Measurements from ENCODE around the gene KCNQ1OT1.

DNA sequence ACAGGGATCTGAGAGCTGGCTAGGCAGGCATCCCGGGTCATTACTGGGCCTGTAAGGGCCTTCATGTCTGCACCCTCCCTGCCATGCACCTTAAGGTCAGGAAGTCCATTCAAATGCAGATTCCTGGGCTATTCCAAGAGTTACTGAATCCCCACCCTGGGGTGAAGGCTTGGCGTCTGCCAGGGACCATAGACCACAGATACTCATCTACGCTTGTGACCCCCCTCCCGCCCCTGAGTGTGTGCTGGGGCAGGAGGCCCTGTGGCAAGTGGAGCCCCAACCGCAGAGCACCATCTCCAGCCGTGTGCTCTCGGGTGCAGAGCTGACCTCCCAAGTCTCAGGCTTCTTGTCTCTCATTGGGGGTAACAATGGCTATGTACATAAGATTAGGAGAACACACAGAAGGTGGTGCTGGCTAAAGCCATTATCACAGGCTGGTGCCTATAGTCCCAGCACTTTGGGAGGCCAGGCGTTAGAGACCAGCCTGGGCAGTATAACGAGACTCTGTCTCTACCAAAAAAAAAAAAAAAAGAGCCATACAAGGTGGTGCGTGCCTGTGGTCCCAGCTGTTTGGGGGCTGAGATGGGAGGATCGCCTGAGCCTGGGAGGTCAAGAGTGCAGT is 19.1 kb upstream of the KCNQ1OT1 start:
- TF ChIP-seq, protein P1, sequence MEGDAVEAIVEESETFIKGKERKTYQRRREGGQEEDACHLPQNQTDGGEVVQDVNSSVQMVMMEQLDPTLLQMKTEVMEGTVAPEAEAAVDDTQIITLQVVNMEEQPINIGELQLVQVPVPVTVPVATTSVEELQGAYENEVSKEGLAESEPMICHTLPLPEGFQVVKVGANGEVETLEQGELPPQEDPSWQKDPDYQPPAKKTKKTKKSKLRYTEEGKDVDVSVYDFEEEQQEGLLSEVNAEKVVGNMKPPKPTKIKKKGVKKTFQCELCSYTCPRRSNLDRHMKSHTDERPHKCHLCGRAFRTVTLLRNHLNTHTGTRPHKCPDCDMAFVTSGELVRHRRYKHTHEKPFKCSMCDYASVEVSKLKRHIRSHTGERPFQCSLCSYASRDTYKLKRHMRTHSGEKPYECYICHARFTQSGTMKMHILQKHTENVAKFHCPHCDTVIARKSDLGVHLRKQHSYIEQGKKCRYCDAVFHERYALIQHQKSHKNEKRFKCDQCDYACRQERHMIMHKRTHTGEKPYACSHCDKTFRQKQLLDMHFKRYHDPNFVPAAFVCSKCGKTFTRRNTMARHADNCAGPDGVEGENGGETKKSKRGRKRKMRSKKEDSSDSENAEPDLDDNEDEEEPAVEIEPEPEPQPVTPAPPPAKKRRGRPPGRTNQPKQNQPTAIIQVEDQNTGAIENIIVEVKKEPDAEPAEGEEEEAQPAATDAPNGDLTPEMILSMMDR (IDR thresholded peaks at IDR 0.05), result no peak
- TF ChIP-seq POLR2AphosphoS5 (IDR thresholded peaks at IDR 0.05; ENCODE audit: insufficient read depth in 1 of 2, low read depth in 1 of 2) (no peak), POLR2A (IDR thresholded peaks at IDR 0.05) (no peak)
